Transverse colon (tissue), 4 donors: ENCODE data around the gene GABBR2. TPM values are rescaled to one million over a fixed set of nuclear protein-coding genes. Genes with fewer than 3 reads are reported as not detected.

ENCODE experiments used
- DNase-seq: peaks from one replicate; pipeline ENCODE4 v3.0.0-alpha.2; 2019
- H3K27ac ChIP-seq, 4 donors: fragments of 200-600 bp; sonication (generic); 2 replicates each; pipeline ENCODE4 v1.5.1; 2016 to 2018; ENCODE audit warnings: inconsistent platforms in 4 of 4
- H3K27me3 ChIP-seq: fragments of 200-600 bp; sonication (generic); 2 replicates; pipeline ENCODE4 v1.5.1; 2017; ENCODE audit warnings: inconsistent platforms
- H3K36me3 ChIP-seq, 4 donors: fragments of 200-600 bp; sonication (generic); 2 replicates each; pipeline ENCODE4 v1.5.1; 2017 to 2019; ENCODE audit warnings: inconsistent platforms in 4 of 4
- H3K4me1 ChIP-seq, 4 donors: fragments of 200-600 bp; sonication (generic); 2 replicates each; pipeline ENCODE4 v1.5.1; 2017 to 2020; ENCODE audit warnings: inconsistent platforms in 4 of 4
- H3K4me3 ChIP-seq, 4 donors: fragments of 200-600 bp; sonication (generic); 1 replicate in 1 of 4; 2 replicates in 3 of 4; pipeline versions ENCODE4 v1.5.1 to v1.6.1; 2017 to 2019; ENCODE audit warnings: inconsistent platforms in 4 of 4
- H3K9me3 ChIP-seq, 2 donors: fragments of 200-600 bp; sonication (generic); 2 replicates each; pipeline ENCODE4 v1.5.1; 2017 to 2019; ENCODE audit warnings: inconsistent platforms in 2 of 2
- CTCF ChIP-seq, 5 experiments: fragments of 200-600 bp in 3 of 5; fragments of 450-650 bp in 2 of 5; sonication (generic) in 3 of 5; IDR thresholded peaks; 1 replicate in 2 of 5; 2 replicates in 3 of 5; pipeline ENCODE4 v1.5.1; 2016 to 2017; ENCODE audit warnings: antibody characterized with exemption in 5 of 5, inconsistent platforms in 3 of 5, mild to moderate bottlenecking in 2 of 5, moderate library complexity in 1 of 5
- EP300 ChIP-seq: sonication (generic); formaldehyde crosslinking; IDR thresholded peaks from one replicate; pipeline ENCODE4 v1.6.1; 2017; ENCODE audit warnings: antibody characterized with exemption, low read depth
- POLR2A ChIP-seq: fragments of 450-650 bp; IDR thresholded peaks from one replicate; pipeline ENCODE4 v1.6.1; 2016; ENCODE audit warnings: antibody characterized with exemption, mild to moderate bottlenecking, moderate library complexity
- POLR2AphosphoS5 ChIP-seq, 3 donors: sonication (generic); formaldehyde crosslinking; IDR thresholded peaks; one replicate each; pipeline ENCODE4 v1.6.1; 2016; ENCODE audit warnings: antibody characterized with exemption in 3 of 3
- WGBS, 2 donors: methylation state at CpG; one replicate each; pipeline ENCODE4 v1.1.5; 2018; ENCODE audit warnings: low coverage in 1 of 2; 5-methylcytosine and 5-hydroxymethylcytosine counted together
- in situ Hi-C, 4 donors: fragments of 200-750 bp; cut with MboI; loops; one replicate each; pipeline versions ENCODE4 v1.15.0 to v1.15.1; 2017; ENCODE audit warnings: low sequenced_read_pairs in 3 of 4, low pct_ligation_motif_present in 1 of 4, low pct_unique_long_range_greater_than_20kb in 1 of 4
- intact Hi-C: fragments of 100-400 bp; cut with DNase I; formaldehyde crosslinking; loops from one replicate; pipeline ENCODE4 v1.15.1; 2023; ENCODE audit warnings: low total_unique reads
- total RNA-seq, 4 donors: library from RNA; depleted of rRNA; stranded (reverse); fragments of >200 nt; gene quantifications; one replicate each; pipeline ENCODE4 v1.1.0, GENCODE V29; 2016

GABBR2 gene
- total RNA-seq, 4 donors from 2014 or later, result not detected

- 42 to 63% methylated on average over 12 to 20 of the region's 20 CpGs for WGBS, 2 donors
- TF ChIP-seq EP300 (no peak), CTCF (IDR thresholded peaks at IDR 0.05) (no peak), POLR2AphosphoS5 (IDR thresholded peaks at IDR 0.05) (no peak), POLR2A (no peak)
- Histone ChIP-seq H3K36me3 (no peaks in the 10 kb centered on the region), H3K4me1 (no peaks in the 10 kb centered on the region), H3K9me3 (no peaks in the 10 kb centered on the region), H3K27me3 (no peaks in the 10 kb centered on the region), H3K4me3 (no peak overlapping the region), H3K27ac (no peak overlapping the region)
- intact Hi-C loops (no loop called here), in situ Hi-C loops (no loop called here)
- DNase-seq, result no peak
Measured at GRCh38 chr9:98341157-98342097, 367.3 kb downstream of the GABBR2 start.

GRCh38 chr9:98339987-98340800, 368.5 kb downstream of the GABBR2 start:
- no peaks in the 10 kb centered on the region for H3K9me3 ChIP-seq
- in situ Hi-C loops, result no loop called here
- DNase-seq, result no peak
- H3K36me3 ChIP-seq, result no peaks in the 10 kb centered on the region
- intact Hi-C loops, result no loop called here
- TF ChIP-seq EP300 (no peak), POLR2A (no peak), POLR2AphosphoS5 (IDR thresholded peaks at IDR 0.05) (no peak), CTCF (IDR thresholded peaks at IDR 0.05) (no peak)
- H3K4me1 ChIP-seq, result no peaks in the 10 kb centered on the region
- 83 to 84% methylated on average over 2 to 6 of the region's 6 CpGs for WGBS, 2 donors
- H3K27ac ChIP-seq, result no peak overlapping the region
- H3K4me3 ChIP-seq, result no peak overlapping the region
- no peaks in the 10 kb centered on the region for H3K27me3 ChIP-seq

GRCh38 chr9:98335661-98336060, 373.1 kb downstream of the GABBR2 start:
- H3K4me1 ChIP-seq, result no peaks in the 10 kb centered on the region
- H3K9me3 ChIP-seq, result no peaks in the 10 kb centered on the region
- intact Hi-C loops, result no loop called here
- no peak for DNase-seq
- H3K27ac ChIP-seq, result no peak overlapping the region
- no peaks in the 10 kb centered on the region for H3K27me3 ChIP-seq
- TF ChIP-seq CTCF (IDR thresholded peaks at IDR 0.05) (no peak), POLR2A (no peak), EP300 (no peak), POLR2AphosphoS5 (IDR thresholded peaks at IDR 0.05) (no peak)
- WGBS, 2 donors, result 73 to 87% methylated on average over 2 of the region's 2 CpGs
- in situ Hi-C loops, result no loop called here
- H3K4me3 ChIP-seq, result no peak overlapping the region
- H3K36me3 ChIP-seq, result no peaks in the 10 kb centered on the region

GRCh38 chr9:98334796-98335195, 373.9 kb downstream of the GABBR2 start:
- TF ChIP-seq POLR2A (no peak), EP300 (no peak), CTCF (IDR thresholded peaks at IDR 0.05) (no peak), POLR2AphosphoS5 (IDR thresholded peaks at IDR 0.05) (no peak)
- Histone ChIP-seq H3K27me3 (no peaks in the 10 kb centered on the region), H3K9me3 (no peaks in the 10 kb centered on the region), H3K36me3 (no peaks in the 10 kb centered on the region), H3K27ac (no peak overlapping the region), H3K4me1 (no peaks in the 10 kb centered on the region), H3K4me3 (no peak overlapping the region)
- intact Hi-C loops, result no loop called here
- no peak for DNase-seq
- 58 to 89% methylated on average over 3 of the region's 3 CpGs for WGBS, 2 donors
- in situ Hi-C loops, result no loop called here
